OCI-LY1 (cell line): ENCODE data around the gene SDCBP2.

Experiments used
- CTCF ChIP-seq: fragments of 200-600 bp; sonication (generic), shearing (Covaris generic); IDR thresholded peaks from 2 replicates; pipeline ENCODE4 v1.5.1; 2017; ENCODE audit warnings: mild to moderate bottlenecking, antibody characterized with exemption, low read length, moderate library complexity, mixed read lengths
- EZH2 ChIP-seq: fragments of 200-600 bp; sonication (generic), shearing (Covaris generic); IDR thresholded peaks from 2 replicates; pipeline ENCODE4 v1.8.0; 2017; ENCODE audit warnings: borderline replicate concordance, mixed run types, mild to moderate bottlenecking, antibody characterized with exemption, low read length, moderate library complexity, mixed read lengths

DNA sequence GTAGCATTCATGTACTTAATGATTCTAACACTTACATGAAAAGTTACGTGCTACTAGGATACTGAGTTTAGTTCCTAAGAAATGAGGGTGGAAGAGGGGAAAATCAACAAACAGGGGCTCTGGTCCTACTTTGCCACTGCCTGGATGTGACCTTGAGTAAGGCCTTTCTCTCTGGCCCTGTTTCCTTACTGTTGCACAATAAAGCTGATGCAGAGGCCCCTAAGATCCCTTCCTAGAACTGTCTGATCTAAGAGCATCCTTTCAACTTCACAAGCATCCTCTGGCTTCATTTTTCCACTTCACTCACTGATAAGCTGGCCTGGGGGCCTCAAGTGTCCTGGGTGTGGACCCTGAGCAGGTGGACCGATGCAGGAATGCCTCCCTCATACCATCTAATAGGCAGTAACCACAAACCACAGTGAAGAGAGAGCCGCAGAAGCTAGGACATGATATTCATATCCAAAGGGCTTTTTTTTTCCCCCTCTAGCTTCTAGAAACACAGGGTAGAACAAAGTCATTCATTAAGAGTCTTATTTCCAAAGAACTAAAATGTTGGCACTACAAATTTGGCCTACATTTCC, 42.4 kb upstream of the SDCBP2 start:
- TF ChIP-seq CTCF (no peak), EZH2 (no peak)
